GM21367 (cell line): Measurements from ENCODE around the gene NPAS3.

Experiments used
- ATAC-seq: cut with Tn5 transposase; IDR thresholded peaks from one replicate; pipeline ENCODE4 v1.9.1; 2021; ENCODE audit not compliant: unreplicated experiment

Gene NPAS3

DNA sequence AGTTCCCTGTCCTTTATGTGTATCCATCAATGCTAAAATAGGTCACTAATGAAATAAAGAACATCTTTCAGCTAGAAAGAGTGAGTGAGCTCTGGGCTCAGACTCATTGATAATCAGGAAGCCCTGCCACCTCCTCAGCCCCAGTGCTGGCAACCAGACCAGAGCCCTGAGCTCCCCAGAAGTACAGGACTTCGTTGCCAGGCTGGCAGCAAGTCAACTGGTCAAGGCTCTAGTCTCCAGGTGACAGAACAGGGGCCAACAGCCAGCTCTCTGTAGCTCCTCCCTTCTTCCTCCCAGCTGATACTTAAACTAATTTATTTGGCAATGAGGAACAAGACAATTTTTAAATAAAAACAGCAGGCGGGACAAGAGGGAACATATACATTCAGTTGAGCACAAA lies 866.9 kb downstream of the NPAS3 start:
- ATAC-seq = no peak

DNA sequence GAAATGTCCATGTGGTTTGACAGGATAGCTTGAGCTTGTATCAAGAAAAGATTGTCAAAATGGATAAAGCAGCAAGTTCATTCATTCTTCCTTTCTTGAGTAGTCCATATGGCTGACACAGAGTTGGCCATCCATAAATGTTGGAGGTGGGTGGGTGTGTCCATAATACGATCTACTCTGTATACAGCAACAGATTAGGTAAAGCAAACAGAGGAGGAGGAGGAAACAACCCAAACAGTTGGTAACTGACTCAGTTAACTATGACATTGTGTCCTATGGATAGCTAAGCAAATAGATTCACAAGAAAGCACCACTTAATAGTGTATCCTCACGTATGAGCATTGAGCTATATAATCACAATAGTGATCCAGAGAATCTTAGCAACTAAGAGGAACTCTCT lies 868.2 kb downstream of the NPAS3 start:
- no peak for ATAC-seq

DNA sequence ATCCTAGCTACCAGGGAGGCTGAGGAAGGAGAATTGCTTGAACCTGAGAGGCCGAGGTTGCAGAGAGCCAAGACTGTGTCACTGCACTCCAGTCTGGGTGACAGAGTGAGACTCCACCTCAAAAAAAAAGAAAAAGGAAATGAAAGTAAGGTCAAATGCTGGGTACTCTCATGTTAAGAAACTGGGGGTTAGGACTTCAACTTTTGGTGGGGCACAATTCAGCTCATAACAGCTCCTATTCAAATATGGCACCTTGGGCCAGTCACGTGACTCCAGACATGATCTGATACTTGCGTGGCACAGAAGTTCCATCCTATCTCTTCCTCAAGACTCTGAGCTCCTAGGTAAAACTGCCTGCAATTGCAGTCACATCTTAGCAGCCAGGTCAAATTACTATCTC lies 869.5 kb downstream of the NPAS3 start:
- ATAC-seq = no peak

DNA sequence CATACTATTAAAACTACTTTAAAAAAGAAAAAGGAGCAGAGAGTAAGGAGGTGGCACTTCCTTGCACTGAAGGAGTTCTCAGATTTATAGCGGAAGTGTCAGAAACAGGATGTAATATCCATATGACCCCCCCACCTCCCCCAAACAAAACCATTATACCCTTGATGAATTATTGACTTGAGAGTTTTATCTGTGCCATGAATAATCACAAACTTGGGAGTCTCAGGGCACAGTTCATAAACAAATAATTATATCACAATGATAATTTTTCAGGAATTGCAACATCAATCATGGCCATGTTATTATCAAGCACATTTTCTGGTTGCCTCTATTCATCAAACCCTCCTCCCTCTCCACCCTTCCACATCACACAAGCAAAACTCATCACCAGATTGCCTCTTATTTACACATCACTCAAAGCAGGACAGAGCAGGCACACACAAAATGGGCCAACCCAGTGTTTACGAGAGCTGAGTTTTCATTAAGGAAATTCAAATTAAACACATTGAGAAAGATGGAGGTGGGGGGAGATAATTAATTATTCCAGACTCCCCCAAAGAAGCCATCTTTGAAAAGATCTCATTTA lies 870.8 kb downstream of the NPAS3 start:
- ATAC-seq = no peak

DNA sequence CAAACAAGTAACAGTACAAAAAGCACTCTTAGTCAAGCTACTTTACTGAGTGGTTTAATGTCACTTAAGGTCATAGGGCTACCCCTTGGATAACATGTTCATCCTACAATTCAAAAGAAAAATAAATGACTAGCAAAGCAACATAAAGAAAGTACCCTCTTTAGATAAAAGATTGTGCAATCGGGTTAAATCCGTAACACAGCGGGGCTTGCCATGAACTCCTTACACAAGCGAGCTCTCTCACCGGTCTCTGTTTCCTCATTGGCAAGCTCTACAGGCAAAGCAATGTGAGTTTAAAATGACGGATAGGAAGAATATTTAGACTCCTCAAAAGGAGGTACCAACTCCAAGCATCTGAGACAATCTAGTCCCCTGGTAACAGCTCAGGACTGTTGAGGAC lies 871.6 kb downstream of the NPAS3 start:
- ATAC-seq = no peak

DNA sequence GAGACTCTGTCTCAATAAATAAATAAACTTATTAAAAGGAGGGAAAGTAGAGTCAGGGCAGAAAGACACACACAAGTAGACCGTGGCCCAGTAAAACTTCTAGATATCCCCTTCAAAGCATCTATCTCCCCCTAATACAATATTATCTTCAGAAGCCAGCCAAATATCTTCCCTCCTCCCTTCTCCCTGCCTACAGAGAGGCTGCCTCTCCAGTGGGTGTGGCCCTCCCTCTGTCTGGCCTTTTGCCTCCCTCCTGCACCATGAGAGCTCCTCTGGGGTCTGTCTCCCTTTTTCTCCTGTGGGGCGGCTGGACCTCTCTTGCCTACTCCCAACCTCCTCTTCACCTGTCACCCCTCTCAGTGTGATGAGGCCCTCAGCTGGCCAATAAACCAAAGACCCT lies 873.0 kb downstream of the NPAS3 start:
- ATAC-seq = no peak

DNA sequence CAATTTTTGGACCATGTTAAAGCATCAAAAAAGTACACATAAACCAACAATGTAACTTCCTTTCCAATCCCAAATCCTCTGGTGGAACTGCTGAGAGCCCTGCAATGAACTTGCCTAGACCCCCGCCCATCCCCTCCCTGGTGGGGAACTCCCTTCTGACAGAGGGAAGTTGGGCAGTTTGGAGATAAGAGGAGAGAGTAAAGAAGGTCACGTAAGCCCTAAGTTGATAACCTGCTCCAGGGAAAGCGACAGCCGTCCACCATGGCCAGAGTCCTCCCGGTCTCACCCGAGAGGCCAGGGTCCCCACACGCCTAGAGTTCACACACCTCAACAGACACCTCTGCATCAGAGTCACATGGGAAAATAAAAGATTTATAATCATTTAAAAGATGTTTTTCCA lies 873.5 kb downstream of the NPAS3 start:
- ATAC-seq = no peak

DNA sequence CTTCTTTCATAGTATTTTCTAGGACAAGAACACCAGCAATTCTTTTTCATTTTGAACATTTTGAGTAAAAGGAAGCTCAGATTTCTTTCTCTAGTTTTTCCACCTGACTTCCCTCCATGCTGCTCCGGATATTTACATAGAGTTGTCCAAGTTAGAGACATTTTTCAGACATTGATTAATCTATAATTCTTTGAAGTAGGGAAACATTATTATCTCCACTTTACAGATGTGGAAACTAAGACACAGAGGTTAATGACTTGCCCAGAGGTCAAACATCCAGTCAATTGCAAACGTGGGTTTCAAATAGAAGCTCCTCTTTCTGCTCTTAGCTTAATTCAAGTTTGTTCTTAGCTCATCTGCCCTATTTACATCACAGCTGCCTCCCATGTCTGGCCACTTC lies 873.9 kb downstream of the NPAS3 start:
- ATAC-seq = no peak

DNA sequence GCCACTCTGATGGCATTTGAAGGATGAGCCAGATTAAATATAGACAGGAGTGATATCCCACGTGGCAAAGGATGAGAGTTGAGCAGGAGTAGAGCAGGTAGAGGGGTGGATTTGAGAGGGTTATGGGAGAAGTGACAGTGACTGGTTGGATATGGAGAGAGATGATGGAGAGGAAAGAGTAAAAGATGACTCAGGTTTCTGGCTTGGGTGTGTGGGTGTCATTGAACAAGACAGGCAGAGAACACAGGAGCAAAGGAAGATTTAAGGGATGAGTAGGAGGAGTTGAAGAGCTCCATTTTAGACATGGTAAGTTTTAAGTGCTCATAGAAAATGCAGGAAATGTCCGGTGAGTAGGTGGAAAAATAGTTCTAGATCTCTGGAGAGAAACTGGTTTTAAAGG lies 875.3 kb downstream of the NPAS3 start:
- ATAC-seq = no peak

DNA sequence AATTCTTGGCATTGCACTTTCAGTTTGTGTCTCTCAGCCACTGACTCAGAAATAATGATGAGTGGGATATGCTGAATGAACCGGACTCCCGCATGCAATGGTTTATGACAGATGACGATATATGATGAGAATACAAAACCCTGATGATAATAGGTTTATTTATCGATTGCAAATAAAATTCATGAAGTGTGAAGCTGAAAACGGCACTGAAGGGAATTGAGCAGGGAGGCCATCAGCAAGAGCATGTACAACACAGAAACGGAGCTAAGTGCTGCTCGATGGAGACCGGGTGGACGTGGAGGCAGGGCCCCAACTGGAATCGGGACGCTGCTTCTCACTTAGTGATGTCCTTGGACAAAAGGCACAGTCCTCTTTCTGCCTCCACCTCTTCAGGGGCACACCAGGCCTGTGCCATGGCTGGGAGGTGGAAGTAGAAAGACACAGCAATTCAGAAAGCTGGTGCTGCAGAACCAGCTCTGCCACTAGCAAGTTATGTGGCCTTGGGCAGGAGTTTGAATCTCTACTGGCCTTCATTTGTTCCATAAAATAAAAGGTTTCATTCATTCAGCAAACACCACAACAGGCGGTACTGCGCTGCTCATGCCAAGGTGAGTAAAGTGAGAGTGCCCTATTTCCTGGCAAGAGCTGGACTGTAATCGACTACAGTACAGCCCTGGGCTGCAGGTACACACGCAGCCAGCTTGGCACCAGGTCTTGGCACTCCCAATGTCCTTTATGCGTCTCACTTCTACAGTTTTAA lies 895.2 kb downstream of the NPAS3 start:
- ATAC-seq = no peak

DNA sequence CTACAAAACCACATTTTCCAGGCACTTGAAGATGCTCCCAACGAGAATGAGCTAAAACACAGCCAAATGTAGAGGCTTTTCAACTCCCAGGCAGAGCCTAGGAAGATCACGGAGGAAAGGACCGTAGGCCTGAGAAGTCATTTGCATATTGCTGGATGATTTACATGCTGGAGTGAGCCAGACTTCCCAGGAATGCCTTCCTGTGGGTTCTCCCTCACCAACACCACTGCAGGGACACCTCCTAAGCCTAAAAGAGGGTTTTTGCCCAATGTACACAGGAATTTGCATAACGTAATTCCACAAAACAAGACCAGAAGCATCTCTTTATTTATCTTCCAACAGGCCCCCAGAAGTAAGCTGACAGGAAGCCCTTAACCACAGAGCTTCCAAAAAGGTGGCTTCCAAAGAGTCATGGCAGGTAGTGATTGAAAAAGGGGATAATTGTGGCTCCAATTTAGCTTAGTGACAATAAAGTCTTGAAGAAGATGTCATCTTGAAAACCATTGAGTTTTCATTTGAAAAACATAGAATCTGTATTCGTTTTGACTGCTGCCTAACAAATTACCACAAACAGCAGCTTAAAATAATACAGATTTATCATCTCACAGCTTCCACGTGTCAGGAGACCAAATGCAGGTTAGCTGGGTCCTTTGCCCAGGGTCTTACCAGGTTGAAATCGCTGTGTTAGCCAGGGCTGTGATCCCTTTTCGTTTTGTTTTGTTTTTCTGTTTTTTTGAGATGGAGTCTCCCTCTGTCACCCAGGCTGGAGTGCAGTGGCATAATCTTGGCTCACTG lies 896.0 kb downstream of the NPAS3 start:
- no peak for ATAC-seq

DNA sequence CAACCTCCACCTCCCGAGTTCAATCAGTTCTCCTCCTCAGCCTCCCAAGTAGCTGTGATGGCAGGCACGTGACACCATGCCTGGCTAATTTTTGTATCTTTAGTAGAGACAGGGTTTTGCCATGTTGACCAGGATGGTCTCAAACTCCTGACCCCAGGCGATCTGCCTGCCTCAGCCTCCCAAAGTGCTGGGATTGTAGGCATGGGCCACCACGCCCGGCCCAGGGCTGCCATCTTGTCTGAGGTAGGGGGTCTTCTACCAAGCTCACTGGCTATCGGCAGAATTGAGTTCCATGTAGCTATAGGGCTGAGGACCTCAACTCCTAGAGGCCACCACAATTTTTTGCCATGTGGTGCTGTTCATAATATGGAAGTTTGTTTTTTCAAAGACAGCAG lies 896.6 kb downstream of the NPAS3 start:
- no peak for ATAC-seq

DNA sequence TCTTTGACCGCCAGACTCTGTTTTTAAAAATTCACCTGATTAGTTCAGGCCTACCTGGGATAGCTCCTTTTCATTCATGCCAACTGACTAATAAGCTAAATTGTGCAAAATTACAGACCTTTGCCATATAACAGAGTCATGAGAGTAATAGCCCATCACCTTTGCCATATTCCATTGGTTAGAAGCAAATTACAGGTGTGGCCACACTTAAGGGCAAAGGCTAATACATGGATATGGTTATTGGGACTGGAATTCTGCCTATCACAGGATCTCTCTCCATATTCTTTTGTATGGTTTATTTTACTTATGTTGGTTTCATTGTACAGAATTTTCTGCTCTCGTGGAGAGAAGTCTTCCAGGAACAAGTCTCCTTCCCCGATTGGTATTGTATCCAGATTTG lies 897.0 kb downstream of the NPAS3 start:
- ATAC-seq = no peak

DNA sequence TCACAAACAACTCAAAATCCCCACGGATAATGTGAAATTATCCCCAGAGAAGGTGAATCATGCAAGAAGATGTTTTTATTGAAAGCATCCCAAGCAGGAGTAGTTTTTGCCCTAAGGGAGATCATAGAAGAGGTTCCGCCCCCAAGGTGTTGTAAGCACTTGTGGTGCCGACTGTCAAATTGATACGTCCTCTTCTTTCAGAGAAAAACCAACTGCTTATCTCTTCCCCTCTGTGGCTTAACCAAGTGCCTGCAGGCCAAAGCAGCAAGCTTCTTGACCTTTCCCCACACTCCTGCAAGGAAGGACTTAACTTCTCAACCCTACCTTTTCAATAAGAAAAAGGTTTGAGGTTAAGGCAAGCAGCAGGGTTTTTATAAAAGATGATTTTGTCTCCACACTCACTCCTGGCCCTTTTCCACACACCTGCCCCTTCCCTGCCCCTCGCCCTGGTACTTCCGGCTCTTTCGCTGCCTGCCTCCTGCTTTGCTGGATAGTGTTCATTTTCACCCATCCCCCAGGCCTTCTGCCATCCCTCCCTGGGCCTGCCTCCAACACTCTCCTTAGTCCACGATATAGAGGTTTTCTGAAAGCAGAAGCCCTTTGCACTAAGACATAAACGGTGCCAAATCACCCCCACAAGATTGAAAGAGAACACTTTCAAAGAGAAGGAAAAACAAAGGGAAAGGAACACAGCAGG lies 897.7 kb downstream of the NPAS3 start:
- ATAC-seq = no peak

DNA sequence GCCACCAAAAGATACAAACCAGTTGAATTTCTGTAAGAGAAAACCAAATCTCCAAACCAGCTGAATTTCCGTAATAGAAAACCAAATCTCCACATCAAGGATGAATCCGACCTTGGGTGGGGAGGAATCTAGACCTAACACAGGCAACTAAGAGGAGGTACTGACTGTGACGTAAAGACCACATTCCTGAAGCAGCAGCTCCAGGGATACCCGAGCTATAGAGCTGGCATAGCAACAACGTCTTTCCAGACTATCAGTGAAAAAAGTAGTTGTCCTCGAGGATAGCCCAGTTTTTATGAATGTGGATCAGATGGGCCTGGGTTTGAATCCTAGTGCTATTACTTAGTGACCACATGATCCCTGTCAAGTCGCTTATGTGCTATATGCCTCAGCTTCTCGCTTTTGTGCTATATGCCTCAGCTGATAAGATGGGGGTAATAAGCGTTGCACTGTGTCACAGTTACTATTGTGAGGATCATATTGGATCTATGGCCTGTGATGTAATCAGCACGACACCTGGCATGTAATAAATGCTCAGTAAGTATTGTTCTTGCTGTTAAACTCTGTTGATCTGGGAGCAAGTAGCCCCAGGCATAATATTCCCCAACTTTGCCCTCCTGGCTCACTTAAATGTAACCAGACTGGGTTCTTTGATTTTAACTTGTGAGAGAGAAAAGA lies 898.4 kb downstream of the NPAS3 start:
- no peak for ATAC-seq

DNA sequence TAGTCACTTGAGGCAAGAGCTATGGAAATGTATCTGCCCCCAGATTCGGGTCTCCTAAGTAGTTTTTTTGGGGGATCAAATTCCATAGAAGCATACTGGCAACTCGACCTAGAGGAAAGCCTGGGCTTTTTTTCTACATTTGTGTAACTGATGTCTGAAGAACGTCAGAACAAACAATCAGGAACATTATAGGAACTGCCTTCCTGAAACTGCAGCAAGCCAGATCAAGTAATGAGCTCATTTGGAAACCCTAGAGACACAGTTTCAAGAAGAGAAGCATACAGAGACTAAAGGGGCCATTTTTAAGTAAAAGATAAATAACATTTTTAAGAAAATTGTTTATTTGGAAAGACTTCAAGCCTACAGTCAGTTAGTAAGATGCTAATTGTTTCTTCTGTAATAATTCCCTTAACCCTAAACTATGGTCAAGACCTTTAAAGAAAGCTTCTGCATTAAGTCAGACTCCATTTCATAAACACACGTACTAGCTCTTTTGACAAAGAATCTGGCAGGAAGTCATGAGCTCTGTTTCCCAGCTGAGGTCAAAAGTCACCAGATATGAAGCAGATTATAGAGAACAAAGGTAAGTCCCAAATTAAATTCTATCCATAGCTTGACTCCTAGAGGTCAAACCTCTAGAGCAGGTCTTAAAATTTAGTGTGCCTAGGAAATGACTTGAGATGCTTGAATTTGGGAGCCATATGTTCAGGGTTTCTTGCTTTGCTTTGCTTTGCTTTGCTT lies 899.4 kb downstream of the NPAS3 start:
- ATAC-seq = no peak

DNA sequence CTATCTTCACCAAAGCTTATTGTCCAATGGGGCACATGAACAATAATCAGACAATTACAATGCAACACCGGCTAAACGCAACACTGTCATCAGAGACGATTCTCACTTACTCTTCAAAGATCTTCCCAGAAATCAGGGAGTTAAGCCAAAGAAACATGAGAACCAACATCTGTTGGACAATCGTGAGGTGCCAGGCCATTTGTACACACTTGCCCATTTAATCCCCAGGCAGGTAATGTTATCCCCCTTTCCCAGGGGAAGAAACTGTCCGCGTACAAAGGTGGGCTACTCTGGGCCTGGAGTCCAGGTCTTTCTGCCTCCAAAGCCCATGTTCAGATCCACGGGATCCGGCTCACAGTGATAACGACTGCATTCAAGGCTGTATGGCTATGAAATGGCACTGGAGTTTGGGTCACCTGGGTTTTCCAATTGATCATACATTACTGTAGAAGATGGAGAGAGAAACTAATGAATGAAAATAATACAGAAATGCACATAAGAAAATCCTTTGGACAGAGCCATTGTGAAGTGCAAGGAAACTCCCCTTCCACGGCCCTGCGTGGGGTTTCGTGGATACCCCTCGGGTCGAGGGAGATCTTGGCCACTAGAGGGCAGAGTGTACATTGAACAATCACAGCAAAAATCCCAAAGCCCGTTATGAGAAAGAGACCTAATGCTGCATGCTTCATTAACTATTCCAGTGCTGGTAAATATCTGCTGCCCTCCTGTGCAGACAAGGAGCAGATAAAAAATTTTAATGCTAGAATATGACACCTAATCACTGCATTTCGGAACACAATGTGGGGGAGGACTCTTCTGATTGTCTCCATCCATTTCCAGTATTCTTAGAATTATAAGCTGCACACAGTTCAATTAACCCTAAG lies 900.8 kb downstream of the NPAS3 start:
- peak; percentile 54 for ATAC-seq

DNA sequence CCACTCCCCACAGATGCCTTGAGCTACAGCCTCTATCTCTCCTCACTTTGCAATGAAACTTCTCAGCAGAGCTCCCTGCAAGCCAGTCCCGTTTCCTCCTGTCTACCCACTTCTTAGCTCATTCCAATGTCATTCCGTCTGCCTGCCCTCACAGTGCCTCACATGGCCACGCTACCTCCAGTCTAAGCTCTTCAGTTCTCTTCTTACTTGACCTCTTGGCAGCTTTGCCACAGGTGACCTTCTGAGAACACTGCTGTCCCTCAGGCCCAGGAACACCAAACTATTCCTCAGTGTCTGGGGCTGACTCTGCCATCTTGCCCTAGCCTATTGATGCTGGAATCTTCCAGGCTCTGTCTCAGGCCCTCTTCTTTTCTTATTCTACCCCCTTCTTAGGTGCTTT lies 902.1 kb downstream of the NPAS3 start:
- no peak for ATAC-seq

DNA sequence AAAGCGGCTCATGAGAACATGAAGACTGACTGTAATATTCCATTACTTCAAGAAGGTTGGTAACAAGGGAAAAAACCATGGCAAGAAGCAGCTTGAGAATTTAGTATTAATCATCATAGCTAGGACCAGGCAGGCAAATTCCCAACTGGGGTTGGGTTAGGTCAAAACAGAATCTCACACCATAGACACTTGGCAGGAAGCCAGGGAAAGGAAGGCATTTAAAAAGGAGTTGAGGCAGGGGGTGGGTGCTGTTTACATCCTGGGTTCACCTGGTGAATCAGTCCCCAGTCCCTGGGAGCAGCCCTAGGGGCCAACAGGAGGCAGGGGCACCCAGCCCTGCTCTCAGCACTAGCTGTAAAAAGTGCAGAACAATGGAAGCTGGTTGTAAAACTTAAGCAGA lies 903.6 kb downstream of the NPAS3 start:
- ATAC-seq = no peak
